Central memory CD8-positive, alpha-beta T cell (primary cell): ENCODE measurements around the gene SEMA7A.
"Not testable (repeated sequence)": the region's sequence is repeated elsewhere in the genome, so short reads cannot be mapped to it uniquely, and the experiment has no call there.

Source experiments
- ATAC-seq: fragments of 150-1000 bp; cut with Tn5 transposase; replicated peaks from 2 replicates; pipeline ENCODE4 v1.10.0; 2022; ENCODE audit warnings: mild to moderate bottlenecking, moderate FRiP score, moderate number of reproducible peaks; ENCODE audit not compliant: poor library complexity, severe bottlenecking; ENCODE audit errors: extremely low read depth
- DNase-seq, 2 donors: peaks; one replicate each; pipeline ENCODE4 v3.0.0; 2021; ENCODE audit warnings: low spot score in 2 of 2
- H3K27ac Mint-ChIP-seq: one replicate; pipeline ENCODE4 v1.8.0; 2022; ENCODE audit warnings: low read depth, mild to moderate bottlenecking, moderate library complexity, mixed read lengths
- H3K27me3 Mint-ChIP-seq: one replicate; pipeline ENCODE4 v1.8.0; 2022; ENCODE audit warnings: mixed read lengths
- H3K36me3 Mint-ChIP-seq: one replicate; pipeline ENCODE4 v1.8.0; 2022; ENCODE audit warnings: mild to moderate bottlenecking, moderate library complexity, mixed read lengths; ENCODE audit not compliant: insufficient read depth
- H3K4me1 Mint-ChIP-seq: one replicate; pipeline ENCODE4 v1.8.0; 2022; ENCODE audit warnings: mixed read lengths
- H3K4me3 Mint-ChIP-seq: one replicate; pipeline ENCODE4 v1.8.0; 2022; ENCODE audit warnings: mild to moderate bottlenecking, moderate library complexity, mixed read lengths
- H3K9me3 Mint-ChIP-seq: one replicate; pipeline ENCODE4 v1.8.0; 2022; ENCODE audit warnings: mixed read lengths

Gene SEMA7A

DNA sequence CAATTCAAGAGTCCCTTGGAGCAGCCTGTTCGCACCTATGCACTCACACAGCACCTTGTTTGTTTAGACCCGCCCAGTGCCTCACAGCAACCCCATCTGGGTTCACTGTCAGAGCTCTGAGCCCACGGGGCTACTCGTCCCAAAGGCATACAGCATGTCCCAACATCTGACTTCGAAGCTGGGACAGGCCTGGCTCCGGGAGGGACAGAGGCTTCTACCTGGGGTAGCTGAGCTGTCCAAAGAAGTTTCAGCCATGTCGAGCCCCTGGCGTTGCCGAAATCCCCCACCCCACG, 37.7 kb downstream of the SEMA7A start:
- no peaks in the 10 kb centered on the region for H3K9me3 Mint-ChIP-seq
- DNase-seq = no peak

GRCh38 chr15:74395319-74396145, 38.2 kb downstream of the SEMA7A start:
- Mint-ChIP-seq H3K27ac (no peak overlapping the region), H3K27me3 (no peaks in the 10 kb centered on the region), H3K4me3 (no peak overlapping the region), H3K9me3 (no peaks in the 10 kb centered on the region), H3K4me1 (peaks cover 68% of the 10 kb centered on the region), H3K36me3 (no peaks in the 10 kb centered on the region)
- ATAC-seq (no peak), DNase-seq (no peak)

More for the DNA sequence above, 37.7 kb downstream of the SEMA7A start:
- peak overlapping the region; percentile 6 for H3K4me3 Mint-ChIP-seq
- H3K36me3 Mint-ChIP-seq = no peaks in the 10 kb centered on the region
- no peaks in the 10 kb centered on the region for H3K27me3 Mint-ChIP-seq
- peaks cover 68% of the 10 kb centered on the region for H3K4me1 Mint-ChIP-seq
- no peak for ATAC-seq
- peak overlapping the region; percentile 89 for H3K27ac Mint-ChIP-seq

DNA sequence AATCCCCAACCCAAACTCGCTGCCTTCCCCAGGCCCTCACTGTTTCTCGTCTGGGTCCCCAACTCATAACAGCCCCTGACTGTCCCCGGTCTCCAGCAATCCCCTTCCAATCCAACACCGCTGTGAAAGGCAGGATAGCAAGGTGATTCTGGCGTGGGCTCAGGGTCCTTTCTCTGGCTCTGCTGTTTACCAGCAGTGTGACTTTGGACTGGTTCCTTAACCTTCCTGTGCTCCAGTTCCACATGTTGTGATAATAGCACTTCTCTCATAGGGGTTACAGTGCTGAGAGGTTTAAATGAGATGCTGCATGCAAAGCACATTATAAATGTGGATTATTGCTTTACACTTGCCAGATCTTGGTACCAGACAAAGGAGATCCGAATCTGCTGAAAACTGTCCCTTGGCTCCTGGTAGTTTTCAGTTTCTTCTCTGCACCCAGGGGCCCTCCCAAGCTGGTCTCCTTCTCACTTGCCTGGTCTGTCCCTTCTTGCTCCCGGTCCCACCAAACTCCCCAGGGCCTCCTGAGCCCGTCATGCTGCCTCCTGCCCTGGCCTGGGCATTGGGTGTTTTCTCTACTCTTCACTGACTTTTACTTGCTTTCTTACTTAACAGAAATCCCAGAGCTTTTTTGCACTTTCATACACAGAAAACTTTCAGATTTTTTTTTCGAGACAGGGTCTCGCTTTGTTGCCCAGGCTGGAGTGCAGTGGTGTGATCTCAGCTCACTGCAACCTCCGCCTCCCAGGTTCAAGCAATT, 39.5 kb downstream of the SEMA7A start:
- DNase-seq (no peak), ATAC-seq (no peak)
- Mint-ChIP-seq H3K27ac (peak overlapping the region; percentile 61), H3K36me3 (no peaks in the 10 kb centered on the region), H3K4me3 (no peak overlapping the region), H3K4me1 (peaks cover 58% of the 10 kb centered on the region), H3K27me3 (no peaks in the 10 kb centered on the region), H3K9me3 (no peaks in the 10 kb centered on the region)

GRCh38 chr15:74393423-74393822, 40.3 kb downstream of the SEMA7A start:
- Mint-ChIP-seq H3K27ac (peak overlapping the region; percentile 84), H3K4me1 (peaks cover 50% of the 10 kb centered on the region), H3K36me3 (no peaks in the 10 kb centered on the region), H3K9me3 (no peaks in the 10 kb centered on the region), H3K27me3 (no peaks in the 10 kb centered on the region), H3K4me3 (no peak overlapping the region)
- DNase-seq = no peak
- ATAC-seq = no peak

DNA sequence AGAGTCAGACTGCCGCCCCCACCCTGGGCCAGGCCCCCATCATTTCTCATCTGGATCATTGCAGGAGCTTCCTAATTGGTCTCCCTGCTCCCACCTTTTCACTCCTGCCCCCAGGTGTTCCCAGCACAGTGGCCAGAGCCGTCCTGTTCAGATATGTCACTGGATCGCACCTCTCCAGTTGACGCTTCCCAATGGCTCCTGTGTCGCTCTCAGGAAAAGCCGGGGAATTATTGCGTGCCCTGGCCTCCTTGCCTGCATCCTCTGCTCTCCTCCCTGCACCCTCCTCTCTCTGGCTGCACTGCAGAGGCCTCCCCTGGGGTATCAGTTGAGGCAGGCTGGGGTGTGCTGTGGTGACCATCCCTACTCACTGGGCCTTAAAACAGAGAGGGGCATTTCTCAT, 40.9 kb downstream of the SEMA7A start:
- Mint-ChIP-seq H3K9me3 (no peaks in the 10 kb centered on the region), H3K27ac (peak overlapping the region; percentile 84), H3K27me3 (no peaks in the 10 kb centered on the region), H3K36me3 (no peaks in the 10 kb centered on the region), H3K4me1 (peaks cover 45% of the 10 kb centered on the region), H3K4me3 (no peak overlapping the region)
- ATAC-seq (no peak), DNase-seq (no peak)

DNA sequence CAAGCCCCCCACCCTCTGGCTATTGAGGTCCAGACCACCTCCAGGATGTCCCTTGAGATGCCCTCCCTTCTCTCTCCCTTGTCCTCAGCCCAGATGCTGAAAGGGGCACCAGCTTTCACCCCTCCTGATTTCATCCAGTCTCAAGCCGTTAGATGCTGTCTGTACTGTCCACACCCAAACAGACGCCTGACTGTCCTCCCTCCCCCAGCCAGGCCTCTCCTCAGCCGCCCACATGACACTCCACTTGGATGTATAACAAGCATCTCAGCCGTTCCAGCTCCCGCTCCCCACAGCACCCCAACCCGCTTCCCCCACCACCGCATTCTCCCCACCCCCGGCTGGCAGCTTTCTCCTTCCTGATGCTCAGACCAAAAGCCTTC, 41.3 kb downstream of the SEMA7A start:
- DNase-seq = no peak
- no peak for ATAC-seq
- H3K27me3 Mint-ChIP-seq = no peaks in the 10 kb centered on the region
- no peaks in the 10 kb centered on the region for H3K9me3 Mint-ChIP-seq
- peaks cover 40% of the 10 kb centered on the region for H3K4me1 Mint-ChIP-seq
- H3K36me3 Mint-ChIP-seq = peaks cover 1% of the 10 kb centered on the region
- no peak overlapping the region for H3K4me3 Mint-ChIP-seq
- peak overlapping the region; percentile 84 for H3K27ac Mint-ChIP-seq

GRCh38 chr15:74391582-74392450, 41.9 kb downstream of the SEMA7A start:
- H3K4me3 Mint-ChIP-seq = no peak overlapping the region
- H3K27me3 Mint-ChIP-seq = no peaks in the 10 kb centered on the region
- no peak for ATAC-seq
- H3K9me3 Mint-ChIP-seq = no peaks in the 10 kb centered on the region
- no peak for DNase-seq
- H3K4me1 Mint-ChIP-seq = peaks cover 35% of the 10 kb centered on the region
- H3K36me3 Mint-ChIP-seq = peaks cover 1% of the 10 kb centered on the region
- peak overlapping the region; percentile 66 for H3K27ac Mint-ChIP-seq

- DNase-seq = no peak
- Mint-ChIP-seq H3K36me3 (peaks cover 1% of the 10 kb centered on the region), H3K4me3 (no peak overlapping the region), H3K9me3 (no peaks in the 10 kb centered on the region), H3K4me1 (peaks cover 31% of the 10 kb centered on the region), H3K27me3 (no peaks in the 10 kb centered on the region), H3K27ac (peak overlapping the region; percentile 66)
- ATAC-seq = peak; percentile 24
Measured at GRCh38 chr15:74390647-74391288, 43.0 kb downstream of the SEMA7A start.

DNA sequence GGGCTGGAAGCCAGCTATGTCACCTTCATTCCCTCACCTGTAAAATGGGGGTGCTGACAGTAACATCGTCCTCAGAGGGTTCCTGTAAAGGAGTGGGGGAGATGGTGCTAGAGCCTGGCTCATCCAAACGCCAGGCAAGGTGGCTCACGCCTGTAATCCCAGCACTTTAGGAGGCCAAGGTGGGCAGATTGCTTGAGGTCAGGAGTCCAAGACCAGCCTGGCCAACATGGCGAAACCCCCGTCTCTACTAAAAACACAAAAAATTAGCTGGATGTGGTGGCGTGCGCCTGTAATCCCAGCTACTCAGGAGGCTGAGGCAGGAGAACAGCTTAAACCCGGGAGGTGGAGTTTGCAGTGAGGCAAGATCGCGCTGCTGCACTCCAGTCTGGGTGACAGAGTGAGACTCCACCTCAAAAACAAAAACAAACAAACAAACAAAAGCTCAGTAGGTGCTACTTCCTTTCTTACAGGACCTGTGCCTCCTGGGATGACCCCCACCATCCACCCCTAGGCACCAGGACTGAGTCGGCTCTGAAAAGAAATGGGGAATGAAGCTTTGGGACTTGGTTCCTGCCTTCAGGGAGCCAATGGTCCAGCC, 43.6 kb downstream of the SEMA7A start:
- H3K4me1 Mint-ChIP-seq = peaks cover 37% of the 10 kb centered on the region
- peak overlapping the region; percentile 66 for H3K27ac Mint-ChIP-seq
- not testable (repeated sequence) for ATAC-seq, H3K9me3 Mint-ChIP-seq, H3K4me3 Mint-ChIP-seq, H3K36me3 Mint-ChIP-seq, DNase-seq, H3K27me3 Mint-ChIP-seq

- Mint-ChIP-seq H3K4me3 (no peak overlapping the region), H3K9me3 (no peaks in the 10 kb centered on the region), H3K27ac (peak overlapping the region; percentile 38), H3K4me1 (peaks cover 44% of the 10 kb centered on the region), H3K36me3 (peaks cover 1% of the 10 kb centered on the region), H3K27me3 (no peaks in the 10 kb centered on the region)
- DNase-seq (no peak), ATAC-seq (no peak)
Measured at GRCh38 chr15:74389241-74390048, 44.3 kb downstream of the SEMA7A start.

GRCh38 chr15:74388363-74388951, 45.3 kb downstream of the SEMA7A start:
- Mint-ChIP-seq H3K27ac (peak overlapping the region; percentile 38), H3K4me3 (no peak overlapping the region), H3K9me3 (no peaks in the 10 kb centered on the region), H3K36me3 (peaks cover 1% of the 10 kb centered on the region), H3K4me1 (peaks cover 54% of the 10 kb centered on the region), H3K27me3 (no peaks in the 10 kb centered on the region)
- ATAC-seq = no peak
- DNase-seq = no peak
